Activated naive CD8-positive, alpha-beta T cell treated with anti-CD3 and anti-CD28 coated beads, Interleukin-2, amount 50 U/mL, for 24 hours (primary cell): ENCODE results near the gene PTTG2.
A peak's percentile ranks its signal among the peaks of the same experiment; 100 is the strongest.

Experiments used
- ATAC-seq: fragments of 150-1000 bp; cut with Tn5 transposase; one replicate; pipeline ENCODE4 v1.10.0; 2021
- DNase-seq: peaks from one replicate; pipeline ENCODE4 v3.0.0; 2021
- H3K27ac Mint-ChIP-seq: one replicate; pipeline ENCODE4 v1.8.0; 2021; ENCODE audit warnings: mild to moderate bottlenecking, mixed read lengths
- H3K27me3 Mint-ChIP-seq: one replicate; pipeline ENCODE4 v1.8.0; 2021; ENCODE audit warnings: mixed read lengths
- H3K36me3 Mint-ChIP-seq: one replicate; pipeline ENCODE4 v1.8.0; 2021; ENCODE audit warnings: low read depth, mixed read lengths
- H3K4me1 Mint-ChIP-seq: one replicate; pipeline ENCODE4 v1.8.0; 2021; ENCODE audit warnings: mixed read lengths
- H3K4me3 Mint-ChIP-seq: one replicate; pipeline ENCODE4 v1.8.0; 2021; ENCODE audit warnings: mild to moderate bottlenecking, moderate library complexity, mixed read lengths
- H3K9me3 Mint-ChIP-seq: one replicate; pipeline ENCODE4 v1.8.0; 2021; ENCODE audit warnings: mixed read lengths

The PTTG2 gene

DNA sequence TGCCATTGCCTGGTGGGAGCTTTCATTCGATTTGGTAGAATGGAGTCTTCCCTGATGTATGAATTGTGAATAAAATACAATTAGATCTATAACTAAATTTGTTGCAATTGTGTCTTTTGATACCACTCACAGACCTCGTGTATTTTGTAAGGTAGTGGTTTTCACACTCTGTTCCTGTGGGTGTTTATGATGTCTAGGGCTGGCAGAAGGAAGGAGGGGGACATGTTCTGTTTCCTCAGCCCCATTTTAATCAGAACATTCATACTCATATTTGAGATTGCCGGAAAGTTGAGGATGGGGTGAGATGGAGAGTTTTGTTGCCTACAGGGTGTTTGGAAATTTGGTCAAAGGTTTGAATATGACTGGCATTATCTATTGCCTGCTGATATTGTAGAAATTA lies 42.9 kb downstream of the PTTG2 start:
- H3K27ac Mint-ChIP-seq: peak overlapping the region; percentile 12

DNA sequence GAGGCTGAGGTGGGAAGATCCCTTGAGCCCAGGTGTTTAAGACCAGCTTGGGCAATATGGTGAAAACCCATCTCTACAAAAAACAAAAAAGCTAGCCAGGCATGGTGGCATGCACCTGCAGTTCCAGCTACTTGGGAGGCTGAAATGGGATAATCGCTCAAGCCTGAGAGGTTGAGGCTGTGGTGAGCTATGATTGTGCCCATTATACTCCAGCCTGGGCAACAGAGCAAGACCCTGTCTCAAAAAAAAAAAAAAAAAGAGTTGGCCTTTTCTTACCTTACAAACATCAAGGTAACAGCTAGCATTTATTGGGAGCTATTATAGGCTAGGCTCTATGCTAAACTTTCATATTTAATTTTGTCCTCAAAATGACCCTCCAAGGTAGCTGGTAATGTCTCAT lies 43.4 kb downstream of the PTTG2 start:
- peaks cover 53% of the 10 kb centered on the region for H3K4me1 Mint-ChIP-seq
- DNase-seq: no peak
- H3K36me3 Mint-ChIP-seq: no peaks in the 10 kb centered on the region
- H3K4me3 Mint-ChIP-seq: no peak overlapping the region
- no peaks in the 10 kb centered on the region for H3K9me3 Mint-ChIP-seq
- ATAC-seq: no peak
- no peak overlapping the region for H3K27ac Mint-ChIP-seq
- H3K27me3 Mint-ChIP-seq: no peaks in the 10 kb centered on the region

More for the DNA sequence above, 42.9 kb downstream of the PTTG2 start:
- H3K4me1 Mint-ChIP-seq: peaks cover 56% of the 10 kb centered on the region
- ATAC-seq: peak; percentile 46
- no peaks in the 10 kb centered on the region for H3K27me3 Mint-ChIP-seq
- H3K9me3 Mint-ChIP-seq: no peaks in the 10 kb centered on the region
- no peaks in the 10 kb centered on the region for H3K36me3 Mint-ChIP-seq
- H3K4me3 Mint-ChIP-seq: no peak overlapping the region
- no peak for DNase-seq

DNA sequence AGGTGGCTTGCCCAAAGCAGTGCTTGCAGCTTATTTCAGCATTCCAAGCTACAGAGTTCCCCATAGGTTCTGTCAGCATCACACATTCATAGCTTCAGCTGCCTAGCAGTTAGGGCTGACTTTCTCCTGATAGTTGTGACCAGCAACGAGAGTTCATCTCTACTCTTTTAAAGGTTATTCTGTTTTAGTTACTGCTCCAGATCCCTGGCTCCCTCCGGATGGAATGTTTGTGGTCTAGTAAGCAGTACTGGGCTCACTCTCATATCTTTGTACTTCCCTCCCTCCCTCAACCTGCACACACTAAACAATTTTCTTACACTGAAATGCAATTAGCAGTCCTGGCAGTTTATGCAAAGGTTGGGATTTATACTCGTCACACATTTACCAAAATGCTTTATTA lies 43.9 kb downstream of the PTTG2 start:
- H3K36me3 Mint-ChIP-seq: no peaks in the 10 kb centered on the region
- ATAC-seq: no peak
- no peaks in the 10 kb centered on the region for H3K27me3 Mint-ChIP-seq
- no peak overlapping the region for H3K27ac Mint-ChIP-seq
- no peaks in the 10 kb centered on the region for H3K9me3 Mint-ChIP-seq
- H3K4me1 Mint-ChIP-seq: peaks cover 51% of the 10 kb centered on the region
- H3K4me3 Mint-ChIP-seq: no peak overlapping the region
- DNase-seq: no peak

DNA sequence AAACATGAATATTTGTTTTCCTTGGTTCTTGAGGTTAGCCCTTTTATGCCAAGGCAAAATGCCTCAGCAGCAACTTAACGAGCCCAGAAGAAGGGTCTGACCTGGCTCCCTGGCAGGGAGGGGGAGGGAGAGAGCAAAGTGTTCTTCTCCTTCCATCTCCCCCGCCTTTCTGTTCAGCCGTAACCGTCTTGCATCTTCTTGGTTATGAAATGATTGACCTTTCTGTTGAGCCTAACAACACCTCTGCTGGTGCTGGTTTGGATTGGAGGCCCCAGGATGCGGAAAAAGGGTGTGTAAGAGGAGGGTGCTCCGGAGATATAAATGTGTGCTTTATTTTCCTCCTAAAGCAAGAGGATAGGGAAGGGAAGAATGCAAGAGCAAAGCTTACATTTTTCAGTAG lies 44.7 kb downstream of the PTTG2 start:
- no peak for DNase-seq
- Mint-ChIP-seq H3K4me1 (peaks cover 44% of the 10 kb centered on the region), H3K4me3 (no peak overlapping the region), H3K9me3 (no peaks in the 10 kb centered on the region), H3K27me3 (no peaks in the 10 kb centered on the region), H3K36me3 (no peaks in the 10 kb centered on the region), H3K27ac (no peak overlapping the region)
- no peak for ATAC-seq

DNA sequence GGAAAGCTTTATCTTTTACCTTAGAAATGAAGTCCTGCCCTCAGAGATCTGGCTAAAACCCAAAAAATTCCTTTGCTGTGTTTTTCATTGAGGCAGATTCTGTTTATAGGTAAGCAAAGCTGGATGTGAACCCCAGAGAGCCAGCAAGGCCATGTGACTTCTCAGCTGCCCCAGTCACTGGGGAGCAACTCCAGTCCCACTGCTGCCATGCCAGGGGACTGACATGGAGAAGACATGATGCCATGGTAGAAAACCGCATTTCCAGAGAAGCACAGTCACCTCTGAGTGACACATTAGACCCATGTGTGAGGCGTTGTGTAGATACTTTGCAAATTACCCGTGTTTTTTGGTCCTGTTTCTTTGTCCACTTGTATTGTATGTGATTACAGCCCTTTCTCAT lies 45.4 kb downstream of the PTTG2 start:
- no peaks in the 10 kb centered on the region for H3K36me3 Mint-ChIP-seq
- H3K27ac Mint-ChIP-seq: no peak overlapping the region
- DNase-seq (no peak), ATAC-seq (no peak)
- H3K9me3 Mint-ChIP-seq: no peaks in the 10 kb centered on the region
- no peak overlapping the region for H3K4me3 Mint-ChIP-seq
- H3K4me1 Mint-ChIP-seq: peaks cover 42% of the 10 kb centered on the region
- no peaks in the 10 kb centered on the region for H3K27me3 Mint-ChIP-seq

DNA sequence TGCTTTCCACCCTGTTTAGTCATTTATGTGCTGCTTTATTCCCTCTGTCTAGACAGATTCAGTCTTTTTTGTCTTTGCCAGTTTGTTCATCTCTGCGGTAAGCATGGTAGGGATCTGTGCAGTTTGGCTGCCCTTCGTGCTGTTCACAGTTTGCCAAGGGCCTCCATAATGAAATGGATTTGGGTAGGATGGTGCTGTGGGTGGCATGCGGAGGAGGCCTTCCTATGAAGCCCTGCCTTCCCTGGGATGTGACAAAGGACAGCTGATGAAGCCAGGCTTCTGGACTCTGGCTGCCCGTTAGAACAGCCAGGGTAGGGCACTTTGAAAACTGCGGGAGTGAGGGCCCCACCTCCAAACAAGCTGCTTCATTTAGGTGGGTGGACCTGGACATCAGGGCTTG lies 47.4 kb downstream of the PTTG2 start:
- Mint-ChIP-seq H3K36me3 (no peaks in the 10 kb centered on the region), H3K27me3 (no peaks in the 10 kb centered on the region), H3K9me3 (no peaks in the 10 kb centered on the region), H3K4me3 (no peak overlapping the region), H3K4me1 (peaks cover 45% of the 10 kb centered on the region), H3K27ac (no peak overlapping the region)
- no peak for ATAC-seq
- DNase-seq: no peak

DNA sequence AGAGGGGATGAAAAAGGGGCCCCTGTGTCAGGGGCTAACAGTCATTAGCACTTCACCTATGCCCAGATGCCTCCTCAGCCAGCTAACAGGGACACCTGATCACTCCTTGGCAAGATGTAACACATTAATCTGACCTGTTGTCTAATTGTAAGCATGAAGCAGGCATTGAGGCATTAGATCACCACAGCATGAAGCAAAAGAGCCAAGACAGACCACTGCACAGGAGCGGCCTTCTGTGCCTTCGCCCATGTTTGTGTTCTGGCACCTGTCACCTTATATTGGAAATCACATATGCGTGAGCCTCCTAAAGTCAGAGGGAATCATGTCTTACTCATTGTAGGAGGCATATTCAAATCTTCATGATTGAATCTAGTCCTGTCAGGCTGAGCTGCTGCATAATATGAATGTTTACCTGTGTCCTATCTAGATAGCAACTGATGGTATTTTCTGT lies 48.4 kb downstream of the PTTG2 start:
- no peaks in the 10 kb centered on the region for H3K36me3 Mint-ChIP-seq
- ATAC-seq: no peak
- peaks cover 41% of the 10 kb centered on the region for H3K4me1 Mint-ChIP-seq
- no peak overlapping the region for H3K4me3 Mint-ChIP-seq
- DNase-seq: no peak
- H3K9me3 Mint-ChIP-seq: no peaks in the 10 kb centered on the region
- no peaks in the 10 kb centered on the region for H3K27me3 Mint-ChIP-seq
- H3K27ac Mint-ChIP-seq: no peak overlapping the region

DNA sequence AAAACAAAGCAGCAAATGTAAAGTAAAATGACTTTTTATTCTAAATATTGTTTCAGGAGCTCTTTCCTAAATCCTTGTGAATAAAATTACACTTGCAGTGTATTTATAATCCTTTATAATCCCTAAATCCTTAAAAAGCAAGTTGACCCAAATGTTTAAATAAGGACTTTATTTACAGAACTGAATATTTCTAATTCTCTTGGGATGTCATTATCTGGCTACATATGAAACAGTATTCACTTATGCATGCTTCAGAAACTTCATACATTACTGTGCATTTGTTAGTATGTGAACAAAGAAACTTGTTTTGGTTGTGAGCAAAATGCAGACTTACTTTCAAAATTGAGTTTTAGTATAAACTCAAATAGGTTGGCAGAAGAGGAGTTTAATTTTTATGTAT lies 49.2 kb downstream of the PTTG2 start:
- ATAC-seq (no peak), DNase-seq (no peak)
- Mint-ChIP-seq H3K4me1 (peaks cover 37% of the 10 kb centered on the region), H3K4me3 (no peak overlapping the region), H3K27ac (no peak overlapping the region), H3K36me3 (no peaks in the 10 kb centered on the region), H3K9me3 (no peaks in the 10 kb centered on the region), H3K27me3 (no peaks in the 10 kb centered on the region)

DNA sequence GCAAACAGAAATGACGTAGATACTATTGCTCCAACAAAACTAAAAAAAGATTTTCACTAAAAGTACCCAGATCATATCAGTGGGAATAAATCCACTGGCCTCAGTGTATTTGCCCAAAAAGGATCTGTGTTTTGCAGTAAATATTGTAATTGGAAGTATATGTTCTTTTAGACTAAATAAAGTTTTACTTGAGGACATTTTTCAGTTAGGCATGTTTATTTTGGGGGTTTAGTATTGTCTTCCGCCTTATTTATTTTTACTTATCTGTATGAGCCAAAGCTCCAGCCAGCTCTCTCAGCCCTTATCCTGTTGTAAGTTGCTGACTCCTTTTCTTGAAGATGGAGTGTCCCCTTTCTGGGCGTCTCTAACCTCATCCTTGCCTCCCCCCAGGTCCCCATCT lies 49.8 kb downstream of the PTTG2 start:
- H3K4me3 Mint-ChIP-seq: no peak overlapping the region
- H3K4me1 Mint-ChIP-seq: peaks cover 32% of the 10 kb centered on the region
- DNase-seq (no peak), ATAC-seq (no peak)
- H3K27me3 Mint-ChIP-seq: no peaks in the 10 kb centered on the region
- no peaks in the 10 kb centered on the region for H3K9me3 Mint-ChIP-seq
- H3K36me3 Mint-ChIP-seq: peaks cover 4% of the 10 kb centered on the region
- H3K27ac Mint-ChIP-seq: no peak overlapping the region
